GM18526 (cell line): ENCODE measurements around the gene ASAP3.

Experiments used
- POLR2A ChIP-seq: IDR thresholded peaks from 3 replicates; pipeline ENCODE4 v1.6.1; 2011; ENCODE audit not compliant: insufficient read length; ENCODE audit errors: extremely low read depth

Gene ASAP3

GRCh38 chr1:23524716-23525401, 40.9 kb upstream of the ASAP3 start:
- TF ChIP-seq POLR2A = no peak

GRCh38 chr1:23524163-23524562, 40.2 kb upstream of the ASAP3 start:
- no peak for TF ChIP-seq POLR2A

DNA sequence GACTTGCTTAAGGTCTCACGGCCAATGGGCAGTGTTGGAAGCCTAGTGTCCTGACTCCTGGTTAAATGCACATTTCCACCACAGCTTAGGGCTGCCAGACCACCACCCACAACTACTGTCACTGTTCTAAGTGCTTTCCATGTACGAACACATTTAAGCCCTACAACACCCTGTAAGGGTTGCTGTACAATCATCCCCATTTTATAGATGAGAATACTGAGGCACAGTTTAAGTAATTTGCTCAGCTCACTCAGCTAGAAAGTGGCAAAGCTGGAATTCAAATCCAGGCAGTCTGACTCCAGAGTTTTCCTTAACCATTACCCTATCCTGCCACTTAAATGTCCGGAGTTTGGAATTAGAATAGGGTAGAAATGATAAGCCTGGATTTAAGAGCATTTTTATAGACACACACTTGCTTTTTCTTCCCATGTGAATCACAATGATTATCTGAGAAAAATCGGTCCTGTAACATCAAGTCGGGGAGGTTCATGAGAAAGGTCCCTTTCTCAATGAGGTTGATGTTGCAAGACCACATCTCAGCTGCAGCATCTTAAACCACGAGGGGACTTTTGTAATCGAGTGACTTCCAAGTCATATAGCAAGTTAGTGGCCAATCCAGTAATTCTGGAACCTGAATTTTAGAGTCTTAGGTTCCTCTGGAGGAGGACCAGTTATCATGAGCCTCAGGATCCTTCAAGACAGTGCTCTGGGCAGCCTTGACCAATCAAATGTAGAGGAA, 38.4 kb upstream of the ASAP3 start:
- TF ChIP-seq POLR2A = no peak

DNA sequence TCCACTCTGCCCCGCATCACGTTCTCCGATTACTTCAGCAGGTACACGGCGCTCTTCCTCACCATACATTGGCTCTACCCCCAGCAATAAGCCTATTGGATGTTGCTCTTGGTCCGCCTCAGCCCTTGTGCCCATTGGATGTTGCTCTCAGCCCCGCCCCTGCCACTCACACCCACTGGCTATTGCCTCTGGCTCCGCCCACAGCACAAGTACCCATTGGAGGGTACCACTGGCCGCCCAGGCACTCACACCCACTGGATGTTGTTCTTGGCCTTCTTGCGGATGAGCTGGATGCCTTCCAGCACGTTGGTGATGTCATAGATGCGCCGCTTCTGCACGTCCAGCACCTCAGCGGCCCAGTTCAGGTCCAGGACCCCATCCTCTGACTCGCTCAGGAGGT, 37.6 kb upstream of the ASAP3 start:
- no peak for TF ChIP-seq POLR2A

- TF ChIP-seq POLR2A = no peak
These were observed 33.6 kb upstream of the ASAP3 start for GRCh38 chr1:23517581-23517980.

- TF ChIP-seq POLR2A = no peak
These were observed 31.9 kb upstream of the ASAP3 start for GRCh38 chr1:23515905-23516304.

GRCh38 chr1:23514111-23514679, 30.2 kb upstream of the ASAP3 start:
- no peak for TF ChIP-seq POLR2A

DNA sequence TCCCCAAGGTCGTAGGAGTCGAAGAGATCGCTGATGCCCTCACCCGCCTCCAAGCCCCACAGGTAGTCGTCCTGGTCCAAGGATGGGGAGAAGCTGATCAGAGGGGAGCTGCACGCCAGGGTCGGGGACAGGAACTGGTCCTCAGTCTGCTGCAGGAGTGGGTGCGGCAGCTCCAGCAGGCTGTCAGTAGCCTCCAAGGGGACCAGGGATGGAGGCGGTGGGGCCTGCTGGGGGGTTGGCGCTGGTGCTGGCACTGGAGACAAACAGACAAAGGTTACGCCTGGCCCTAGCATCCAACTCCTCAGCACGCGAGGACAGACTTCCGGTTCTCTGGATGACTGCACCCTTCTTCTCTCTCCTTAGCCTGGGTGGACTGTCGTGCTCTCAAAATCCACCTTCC, 25.9 kb upstream of the ASAP3 start:
- no peak for TF ChIP-seq POLR2A

DNA sequence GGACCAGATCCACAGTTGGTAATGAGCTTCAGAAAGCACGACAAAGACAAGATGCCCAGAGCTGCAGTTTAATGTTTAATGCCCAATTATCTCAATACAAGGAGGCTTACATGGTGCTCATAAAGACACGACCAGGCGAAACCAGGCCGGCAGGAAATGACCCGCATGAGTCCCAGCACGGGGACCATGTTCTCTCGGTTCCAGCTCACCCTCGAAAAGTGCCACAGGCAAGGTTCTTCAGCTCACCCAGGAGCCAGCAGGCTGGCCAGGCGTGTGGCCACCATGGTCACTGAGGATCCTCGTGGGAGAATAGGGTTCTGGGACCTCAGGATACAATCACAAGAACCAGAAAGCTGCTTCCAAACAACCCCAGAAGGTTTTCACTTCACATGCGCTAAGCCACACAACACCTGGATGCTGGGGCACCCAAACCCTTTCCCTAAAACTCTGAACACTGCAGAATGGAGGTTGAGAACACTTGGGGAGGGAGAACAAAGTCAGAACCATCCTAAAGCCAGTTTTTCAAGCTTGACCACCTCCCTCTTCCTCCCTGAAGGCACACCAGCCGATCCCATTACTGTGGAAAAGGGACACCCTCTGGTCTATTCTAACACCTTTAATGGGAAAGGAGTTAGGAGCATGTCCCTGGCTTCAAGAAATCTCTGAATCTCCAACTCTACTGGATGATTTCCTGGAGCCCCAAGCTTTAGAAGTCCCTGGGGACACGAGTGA, 22.6 kb upstream of the ASAP3 start:
- TF ChIP-seq POLR2A = no peak

DNA sequence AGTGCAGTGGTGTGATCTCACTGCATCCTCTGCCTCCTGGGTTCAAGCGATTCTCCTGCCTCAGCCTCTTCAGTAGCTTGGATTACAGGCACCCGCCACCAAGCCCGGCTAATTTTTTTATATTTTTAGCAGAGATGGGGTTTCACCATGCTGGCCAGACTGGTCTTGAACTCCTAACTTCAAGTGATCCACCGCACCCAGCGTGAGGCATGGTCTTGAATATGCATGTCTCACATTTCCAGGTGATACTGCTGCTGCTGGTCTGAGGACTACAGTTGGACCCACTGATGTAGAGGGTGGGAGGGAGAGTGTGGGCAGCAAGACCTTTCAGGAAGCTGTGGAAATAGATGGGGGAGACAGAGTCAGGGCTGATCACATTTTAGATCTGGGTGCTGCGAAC, 21.9 kb upstream of the ASAP3 start:
- TF ChIP-seq POLR2A = no peak

DNA sequence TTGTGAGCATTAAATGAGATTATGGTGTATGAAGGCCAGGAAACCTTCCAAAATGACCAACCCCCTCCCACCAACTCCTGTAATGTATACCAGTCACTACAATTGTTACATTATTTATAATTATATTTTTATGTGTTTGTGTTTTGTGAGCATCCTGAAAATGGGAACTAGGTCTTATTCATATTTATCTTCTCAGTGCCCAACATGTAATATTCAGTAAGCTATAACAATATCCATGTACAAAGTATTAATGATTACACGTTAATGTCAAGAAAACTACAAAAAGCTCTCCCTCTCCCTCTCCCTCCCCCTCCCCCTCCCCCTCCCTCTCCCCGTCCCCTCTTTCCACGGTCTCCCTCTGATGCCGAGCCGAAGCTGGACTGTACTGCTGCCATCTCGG, 19.0 kb upstream of the ASAP3 start:
- no peak for TF ChIP-seq POLR2A

- TF ChIP-seq POLR2A = no peak
These were observed 16.5 kb upstream of the ASAP3 start for GRCh38 chr1:23500466-23500865.

- no peak for TF ChIP-seq POLR2A
These were observed 13.9 kb upstream of the ASAP3 start for GRCh38 chr1:23497777-23498439.

DNA sequence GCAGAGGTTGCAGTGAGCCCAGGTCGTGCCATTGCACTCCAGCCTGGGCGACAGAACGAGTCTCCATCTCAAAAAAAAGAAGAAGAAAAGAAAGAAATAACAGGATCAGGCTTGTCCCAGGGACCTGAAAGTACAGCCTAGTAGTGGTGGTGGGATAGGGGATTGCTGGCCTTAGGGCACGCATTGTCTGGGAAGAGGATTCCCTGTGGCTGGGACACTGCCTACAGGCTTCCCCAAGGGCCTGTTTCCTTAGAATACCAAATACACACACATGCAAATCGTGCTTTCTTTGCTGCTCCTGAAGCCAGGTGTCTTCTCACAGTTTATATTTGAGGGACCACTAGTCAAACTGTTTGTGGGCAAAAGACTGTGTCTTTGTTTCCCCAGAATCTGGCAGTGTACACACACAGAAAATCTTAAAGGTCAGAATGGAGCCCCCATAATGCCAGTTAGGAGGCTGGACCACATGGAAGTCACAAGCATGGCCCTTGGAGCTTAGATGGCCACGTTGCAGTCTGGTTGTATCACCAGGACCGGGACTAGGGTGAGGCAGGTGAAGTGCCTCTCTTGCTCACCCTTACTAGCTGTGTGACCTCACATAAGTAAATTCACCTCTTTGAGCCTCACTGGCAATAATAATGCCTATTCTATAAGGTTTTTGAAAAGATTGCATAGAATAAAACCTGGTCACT, 12.7 kb upstream of the ASAP3 start:
- no peak for TF ChIP-seq POLR2A

DNA sequence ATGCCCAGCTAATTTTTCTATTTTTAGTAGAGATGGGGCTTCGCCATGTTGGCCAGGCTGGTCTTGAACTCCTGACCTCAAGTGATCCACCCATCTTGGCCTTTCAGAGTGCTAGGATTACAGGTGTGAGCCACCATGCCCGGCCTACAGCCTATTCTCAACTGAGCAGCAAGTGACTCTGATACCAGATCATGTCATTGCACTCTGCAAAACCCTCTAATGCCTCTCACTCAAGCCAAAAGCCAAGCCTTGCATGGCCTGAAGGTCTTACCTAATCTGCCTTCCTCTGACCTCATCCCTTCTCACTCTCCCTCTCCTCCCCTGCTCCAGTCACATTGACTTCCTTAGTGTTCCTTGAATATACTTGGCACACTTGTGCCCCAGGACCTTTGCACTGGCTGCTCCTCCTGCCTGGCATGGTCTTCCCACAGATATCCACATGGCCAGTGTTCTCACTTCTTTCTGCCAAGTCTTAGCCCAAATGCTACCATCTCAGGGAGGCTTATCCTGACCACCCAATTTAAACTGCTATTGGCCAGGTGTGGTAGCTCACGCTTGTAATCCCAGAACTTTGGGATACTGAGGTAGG, 8.2 kb upstream of the ASAP3 start:
- no peak for TF ChIP-seq POLR2A

DNA sequence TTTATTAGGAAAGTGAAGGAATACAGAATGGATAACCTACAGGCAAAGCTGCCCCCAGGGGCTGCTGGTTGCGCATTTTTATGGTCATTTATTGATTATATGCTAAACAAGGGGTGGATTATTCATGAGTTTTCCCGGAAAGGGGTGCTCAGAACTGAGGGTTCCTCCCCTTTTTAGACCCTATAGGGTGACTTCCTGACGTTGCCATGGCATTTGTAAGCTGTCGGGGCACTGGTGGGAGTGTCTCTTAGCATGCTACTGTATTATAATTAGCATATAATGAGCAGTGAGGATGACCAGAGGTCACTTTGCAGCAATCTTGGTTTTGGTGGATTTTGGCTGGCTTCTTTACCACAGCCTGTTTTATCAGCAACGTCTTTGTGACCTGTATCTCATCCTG, 5.9 kb upstream of the ASAP3 start:
- no peak for TF ChIP-seq POLR2A
